SK-N-SH (cell line): ENCODE data around the gene C3orf33. TPM values are rescaled to one million over a fixed set of nuclear protein-coding genes. Genes with fewer than 3 reads are reported as not detected.

Experiments used
- CTCF ChIA-PET: fragments of 300-600, 350-600 bp; formaldehyde crosslinking; extraction: SDS; loops from one replicate; lab custom pipeline; 2021; lab: Yijun Ruan, JAX
- POLR2A ChIA-PET: fragments of 350-600 bp; sonication (Branson Sonifier 250); formaldehyde crosslinking; extraction: SDS; loops from one replicate; lab custom pipeline; 2020; ENCODE audit warnings: antibody characterized with exemption, inconsistent platforms; lab: Yijun Ruan, JAX
- DNase-seq: peaks from one replicate; pipeline ENCODE4 v3.0.0; 2012
- H2AFZ ChIP-seq: fragments of 200-600 bp; sonication (generic); 2 replicates; pipeline ENCODE4 v1.8.1; 2016; ENCODE audit warnings: antibody characterized with exemption, mild to moderate bottlenecking, low read depth
- H3F3A ChIP-seq: fragments of 200-600 bp; sonication (generic); replicated peaks from 2 replicates; pipeline ENCODE3; 2016; ENCODE audit warnings: antibody characterized with exemption, mild to moderate bottlenecking; ENCODE audit not compliant: insufficient read depth
- H3K27ac ChIP-seq, 2 experiments: fragments of 200-500 bp in 1 of 2; fragments of 200-600 bp in 1 of 2; sonication (Bioruptor generic) in 1 of 2; sonication (generic), shearing (Covaris generic) in 1 of 2; 2 replicates each; pipeline versions ENCODE4 v1.5.1 to v1.6.1; 2014 to 2016; ENCODE audit warnings: low read depth in 2 of 2, inconsistent platforms in 1 of 2, low read length in 1 of 2, mild to moderate bottlenecking in 1 of 2, mixed read lengths in 1 of 2
- H3K27me3 ChIP-seq: fragments of 200-600 bp; sonication (generic), shearing (Covaris generic); 2 replicates; pipeline ENCODE4 v1.6.1; 2016; ENCODE audit warnings: mixed run types; ENCODE audit not compliant: insufficient read depth
- H3K36me3 ChIP-seq, 2 experiments: fragments of 200-500 bp in 1 of 2; fragments of 200-600 bp in 1 of 2; sonication (Bioruptor generic) in 1 of 2; sonication (generic) in 1 of 2; replicated peaks in 1 of 2; 2 replicates each; pipeline versions ENCODE3 to v1.5.1; 2014 to 2016; ENCODE audit warnings: low read length in 1 of 2, mild to moderate bottlenecking in 1 of 2; ENCODE audit not compliant: insufficient read depth in 2 of 2, control insufficient read depth in 1 of 2
- H3K4me1 ChIP-seq, 2 experiments: fragments of 200-500 bp in 1 of 2; fragments of 200-600 bp in 1 of 2; sonication (Bioruptor generic) in 1 of 2; sonication (generic), shearing (Covaris generic) in 1 of 2; 2 replicates each; pipeline versions ENCODE4 v1.5.1 to v1.6.1; 2014 to 2016; ENCODE audit warnings: low read depth in 1 of 2, low read length in 1 of 2, mixed run types in 1 of 2; ENCODE audit not compliant: insufficient read depth in 2 of 2, control insufficient read depth in 1 of 2
- H3K4me2 ChIP-seq: fragments of 200-600 bp; sonication (generic), shearing (Covaris generic); 2 replicates; pipeline ENCODE4 v1.6.1; 2017; ENCODE audit warnings: mixed run types
- H3K4me3 ChIP-seq, 2 experiments: fragments of 200-500 bp in 1 of 2; fragments of 200-600 bp in 1 of 2; sonication (Bioruptor generic) in 1 of 2; sonication (generic), shearing (Covaris generic) in 1 of 2; 2 replicates each; pipeline versions ENCODE4 v1.5.1 to v1.8.1; 2014 to 2016; ENCODE audit warnings: low read depth in 2 of 2, inconsistent platforms in 1 of 2, low read length in 1 of 2, mild to moderate bottlenecking in 1 of 2, mixed read lengths in 1 of 2, moderate library complexity in 1 of 2
- H3K79me2 ChIP-seq: fragments of 200-600 bp; sonication (generic); 2 replicates; pipeline ENCODE4 v1.8.1; 2017; ENCODE audit warnings: mild to moderate bottlenecking; ENCODE audit not compliant: insufficient read depth
- H3K9ac ChIP-seq: fragments of 200-600 bp; sonication (generic); 2 replicates; pipeline ENCODE4 v1.6.1; 2017; ENCODE audit warnings: mixed run types
- H3K9me2 ChIP-seq: fragments of 200-600 bp; sonication (generic); 2 replicates; pipeline ENCODE4 v1.6.1; 2017; ENCODE audit warnings: mixed run types
- H3K9me3 ChIP-seq: fragments of 200-600 bp; sonication (generic); 2 replicates; pipeline ENCODE4 v1.6.1; 2017; ENCODE audit warnings: mixed run types, mild to moderate bottlenecking, moderate library complexity
- H4K20me1 ChIP-seq: fragments of 200-600 bp; sonication (generic); 2 replicates; pipeline ENCODE4 v1.6.1; 2017; ENCODE audit warnings: mild to moderate bottlenecking, mixed run types; ENCODE audit not compliant: insufficient read depth
- ELF1 ChIP-seq: IDR thresholded peaks from 2 replicates; pipeline ENCODE4 v1.4.0; 2012
- FOXM1 ChIP-seq: IDR thresholded peaks from 2 replicates; pipeline ENCODE4 v1.4.0; 2012; ENCODE audit warnings: low read depth, mild to moderate bottlenecking
- GABPA ChIP-seq: IDR thresholded peaks from 2 replicates; pipeline ENCODE4 v1.4.0; 2012; ENCODE audit warnings: low read depth, mild to moderate bottlenecking
- GATA2 ChIP-seq: sonication (generic); formaldehyde crosslinking; IDR thresholded peaks from 2 replicates; pipeline ENCODE4 v1.5.0; 2020; ENCODE audit warnings: mild to moderate bottlenecking, missing genetic modification reagents
- JUND ChIP-seq: IDR thresholded peaks from 2 replicates; pipeline ENCODE4 v1.4.0; 2012
- MEF2A ChIP-seq: IDR thresholded peaks from 2 replicates; pipeline ENCODE4 v1.4.0; 2012; ENCODE audit warnings: low read depth, borderline replicate concordance
- NRF1 ChIP-seq: IDR thresholded peaks from 2 replicates; pipeline ENCODE4 v1.6.1; 2012; ENCODE audit warnings: low read depth, mild to moderate bottlenecking, low read length
- RAD21 ChIP-seq: IDR thresholded peaks from 2 replicates; pipeline ENCODE4 v1.6.1; 2012; ENCODE audit warnings: mild to moderate bottlenecking, low read length
- RFX5 ChIP-seq: IDR thresholded peaks from 2 replicates; pipeline ENCODE4 v1.6.1; 2012; ENCODE audit warnings: mild to moderate bottlenecking, improper control_type of control experiment, low read length
- RXRA ChIP-seq: IDR thresholded peaks from 2 replicates; pipeline ENCODE4 v1.4.0; 2012; ENCODE audit warnings: low read depth, mild to moderate bottlenecking, borderline replicate concordance
- SMC3 ChIP-seq: IDR thresholded peaks from 2 replicates; pipeline ENCODE4 v1.6.1; 2012; ENCODE audit warnings: low read depth, low read length, improper control_type of control experiment
- TAF1 ChIP-seq: IDR thresholded peaks from 2 replicates; pipeline ENCODE4 v1.6.1; 2012; ENCODE audit warnings: low read depth, mild to moderate bottlenecking, low read length, moderate library complexity, borderline replicate concordance
- YY1 ChIP-seq: IDR thresholded peaks from 2 replicates; pipeline ENCODE4 v1.4.0; 2012; ENCODE audit warnings: low read depth, mild to moderate bottlenecking
- WGBS: methylation state at CpG from one replicate; pipeline ENCODE4 v1.1.6; 2017; ENCODE audit warnings: low lambda C conversion rate; 5-methylcytosine and 5-hydroxymethylcytosine counted together
- polyA plus RNA-seq, 3 experiments: library from polyadenylated mRNA; depleted of rRNA; stranded (reverse); fragments of >200 nt; gene quantifications; 2 replicates each; pipeline ENCODE4 v1.2.3, GENCODE V29; 2012
- TF ChIP-seq, protein P1 (sequence below): fragments of 150-350 bp; IDR thresholded peaks from 2 replicates; pipeline ENCODE4 v1.6.1; 2017; ENCODE audit warnings: antibody characterized with exemption, low read length, low read depth, borderline replicate concordance
- TF ChIP-seq, protein P2 (sequence below): IDR thresholded peaks from 2 replicates; pipeline ENCODE4 v1.6.1; 2012; ENCODE audit warnings: mild to moderate bottlenecking, low read depth, low read length, moderate library complexity
- TF ChIP-seq, protein P3 (sequence below): IDR thresholded peaks from 2 replicates; pipeline ENCODE4; 2012
- TF ChIP-seq, protein P4 (sequence below): IDR thresholded peaks from 2 replicates; pipeline ENCODE4 v1.4.0; 2012; ENCODE audit warnings: low read depth

Gene C3orf33
- polyA plus RNA-seq, 1 of the 3 experiments (the other 2 are of a cell fraction): 2.9 TPM

DNA sequence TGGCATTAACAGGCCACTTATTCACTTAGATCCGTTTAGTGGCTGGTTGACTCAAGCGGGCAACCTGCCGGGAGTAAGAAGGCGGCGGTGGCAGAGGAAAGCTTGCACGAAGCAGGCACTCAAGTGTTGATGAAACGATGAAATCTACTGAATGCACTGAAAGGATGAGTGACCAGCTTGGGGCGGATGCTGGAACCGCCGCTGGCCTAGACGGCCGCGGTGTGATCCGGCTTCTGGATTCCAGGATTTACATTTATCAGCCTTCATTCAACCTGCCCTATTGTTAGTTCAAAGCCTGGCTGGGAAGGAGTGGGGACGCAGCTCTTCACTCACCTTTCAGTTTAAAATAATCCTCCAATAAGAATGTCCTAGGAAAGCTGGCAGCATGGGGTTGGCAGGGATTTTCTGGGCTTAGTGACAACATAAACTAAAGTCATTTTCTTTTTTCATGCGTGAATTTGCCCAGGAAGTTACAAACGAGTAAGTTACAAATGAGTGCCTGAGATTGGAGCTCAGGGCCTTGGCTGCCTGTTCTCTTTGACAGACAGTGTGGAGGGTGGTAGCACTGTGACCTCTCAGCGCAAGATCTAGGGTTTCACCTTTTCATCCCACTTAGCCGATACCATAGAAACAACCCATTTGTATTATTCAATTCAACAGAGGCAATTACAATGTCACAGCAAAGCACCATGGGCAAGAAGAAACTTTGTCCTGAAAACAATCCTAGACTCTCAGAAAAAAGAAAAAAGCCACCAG lies 60.1 kb downstream of the C3orf33 start:
- H3K9ac ChIP-seq: no peak overlapping the region
- H3K4me2 ChIP-seq: no peak overlapping the region
- no peak overlapping the region for H3K27ac ChIP-seq
- H3K27me3 ChIP-seq: peaks cover 13% of the 10 kb centered on the region; the same call in 1 of the 2 replicates
- H3K4me1 ChIP-seq: peaks cover 0 to 6% of the 10 kb centered on the region in 2 experiments; a peak in 1 of 4 replicates
- H3K79me2 ChIP-seq: no peaks in the 10 kb centered on the region
- H3K9me3 ChIP-seq: no peaks in the 10 kb centered on the region
- TF ChIP-seq, protein P1, sequence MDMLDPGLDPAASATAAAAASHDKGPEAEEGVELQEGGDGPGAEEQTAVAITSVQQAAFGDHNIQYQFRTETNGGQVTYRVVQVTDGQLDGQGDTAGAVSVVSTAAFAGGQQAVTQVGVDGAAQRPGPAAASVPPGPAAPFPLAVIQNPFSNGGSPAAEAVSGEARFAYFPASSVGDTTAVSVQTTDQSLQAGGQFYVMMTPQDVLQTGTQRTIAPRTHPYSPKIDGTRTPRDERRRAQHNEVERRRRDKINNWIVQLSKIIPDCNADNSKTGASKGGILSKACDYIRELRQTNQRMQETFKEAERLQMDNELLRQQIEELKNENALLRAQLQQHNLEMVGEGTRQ: no peak
- no peak for TF ChIP-seq ELF1
- TF ChIP-seq YY1: no peak
- no peak for TF ChIP-seq SMC3
- TF ChIP-seq, protein P2, sequence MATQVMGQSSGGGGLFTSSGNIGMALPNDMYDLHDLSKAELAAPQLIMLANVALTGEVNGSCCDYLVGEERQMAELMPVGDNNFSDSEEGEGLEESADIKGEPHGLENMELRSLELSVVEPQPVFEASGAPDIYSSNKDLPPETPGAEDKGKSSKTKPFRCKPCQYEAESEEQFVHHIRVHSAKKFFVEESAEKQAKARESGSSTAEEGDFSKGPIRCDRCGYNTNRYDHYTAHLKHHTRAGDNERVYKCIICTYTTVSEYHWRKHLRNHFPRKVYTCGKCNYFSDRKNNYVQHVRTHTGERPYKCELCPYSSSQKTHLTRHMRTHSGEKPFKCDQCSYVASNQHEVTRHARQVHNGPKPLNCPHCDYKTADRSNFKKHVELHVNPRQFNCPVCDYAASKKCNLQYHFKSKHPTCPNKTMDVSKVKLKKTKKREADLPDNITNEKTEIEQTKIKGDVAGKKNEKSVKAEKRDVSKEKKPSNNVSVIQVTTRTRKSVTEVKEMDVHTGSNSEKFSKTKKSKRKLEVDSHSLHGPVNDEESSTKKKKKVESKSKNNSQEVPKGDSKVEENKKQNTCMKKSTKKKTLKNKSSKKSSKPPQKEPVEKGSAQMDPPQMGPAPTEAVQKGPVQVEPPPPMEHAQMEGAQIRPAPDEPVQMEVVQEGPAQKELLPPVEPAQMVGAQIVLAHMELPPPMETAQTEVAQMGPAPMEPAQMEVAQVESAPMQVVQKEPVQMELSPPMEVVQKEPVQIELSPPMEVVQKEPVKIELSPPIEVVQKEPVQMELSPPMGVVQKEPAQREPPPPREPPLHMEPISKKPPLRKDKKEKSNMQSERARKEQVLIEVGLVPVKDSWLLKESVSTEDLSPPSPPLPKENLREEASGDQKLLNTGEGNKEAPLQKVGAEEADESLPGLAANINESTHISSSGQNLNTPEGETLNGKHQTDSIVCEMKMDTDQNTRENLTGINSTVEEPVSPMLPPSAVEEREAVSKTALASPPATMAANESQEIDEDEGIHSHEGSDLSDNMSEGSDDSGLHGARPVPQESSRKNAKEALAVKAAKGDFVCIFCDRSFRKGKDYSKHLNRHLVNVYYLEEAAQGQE: no peak
- no peak for TF ChIP-seq NRF1
- no peak for TF ChIP-seq GABPA
- TF ChIP-seq RFX5: no peak
- TF ChIP-seq RXRA: no peak
- no peak for TF ChIP-seq FOXM1
- TF ChIP-seq MEF2A: no peak
- no peak for TF ChIP-seq TAF1
- TF ChIP-seq, protein P3, sequence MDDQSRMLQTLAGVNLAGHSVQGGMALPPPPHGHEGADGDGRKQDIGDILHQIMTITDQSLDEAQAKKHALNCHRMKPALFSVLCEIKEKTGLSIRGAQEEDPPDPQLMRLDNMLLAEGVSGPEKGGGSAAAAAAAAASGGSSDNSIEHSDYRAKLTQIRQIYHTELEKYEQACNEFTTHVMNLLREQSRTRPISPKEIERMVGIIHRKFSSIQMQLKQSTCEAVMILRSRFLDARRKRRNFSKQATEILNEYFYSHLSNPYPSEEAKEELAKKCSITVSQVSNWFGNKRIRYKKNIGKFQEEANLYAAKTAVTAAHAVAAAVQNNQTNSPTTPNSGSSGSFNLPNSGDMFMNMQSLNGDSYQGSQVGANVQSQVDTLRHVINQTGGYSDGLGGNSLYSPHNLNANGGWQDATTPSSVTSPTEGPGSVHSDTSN: no peak
- TF ChIP-seq RAD21: no peak
- TF ChIP-seq JUND: no peak
- no peak for TF ChIP-seq GATA2 (CRISPR knock-in tag)
- TF ChIP-seq, protein P4, sequence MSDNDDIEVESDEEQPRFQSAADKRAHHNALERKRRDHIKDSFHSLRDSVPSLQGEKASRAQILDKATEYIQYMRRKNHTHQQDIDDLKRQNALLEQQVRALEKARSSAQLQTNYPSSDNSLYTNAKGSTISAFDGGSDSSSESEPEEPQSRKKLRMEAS: no peak
- TF ChIP-seq, all 33 proteins: peak for 0
- H3F3A ChIP-seq: no peaks in the 10 kb centered on the region
- peak; percentile 58 for DNase-seq
- no peak overlapping the region; a peak in 1 of 4 replicates for H3K4me3 ChIP-seq
- H3K9me2 ChIP-seq: no peaks in the 10 kb centered on the region
- CTCF ChIA-PET: interaction anchor here (0.8 to 2.3 kb wide), 3 partner anchors 9 to 107 kb away, joined by 3 to 6 read pairs (median 4); partner anchors contain the start of gene C3orf33
- H2AFZ ChIP-seq: no peak overlapping the region
- no peaks in the 10 kb centered on the region for H3K36me3 ChIP-seq
- 51% methylated on average over 19 of the region's 19 CpGs for WGBS
- H4K20me1 ChIP-seq: no peaks in the 10 kb centered on the region
- POLR2A ChIA-PET: no interaction called here
